HepG2 (cell line): ENCODE results near the gene CYP27B1. TPM values are rescaled to one million over a fixed set of nuclear protein-coding genes. Genes with fewer than 3 reads are reported as not detected.

ENCODE experiments used
- AGO2 ChIP-seq: fragments of 200-400 bp; formaldehyde crosslinking; optimal IDR thresholded peaks from 2 replicates; pipeline ENCODE3; 2017; ENCODE audit warnings: mild to moderate bottlenecking, low read depth, low read length, moderate library complexity
- ELF3 ChIP-seq: IDR thresholded peaks from 2 replicates; pipeline ENCODE4 v1.6.1; 2016; ENCODE audit warnings: missing genetic modification reagents, missing compliant biosample characterization
- GTF3A ChIP-seq: sonication (generic); formaldehyde crosslinking; conservative IDR thresholded peaks from 2 replicates; pipeline ENCODE4 v1.4.0; 2020; ENCODE audit warnings: mild to moderate bottlenecking, missing genetic modification reagents
- HOXA9 ChIP-seq: sonication (generic); formaldehyde crosslinking; IDR thresholded peaks from 2 replicates; pipeline ENCODE4 v1.8.1; 2022; ENCODE audit warnings: missing genetic modification reagents, mild to moderate bottlenecking, moderate library complexity, borderline replicate concordance
- KDM1A ChIP-seq: IDR thresholded peaks from 2 replicates; pipeline ENCODE4 v1.6.1; 2016; ENCODE audit warnings: missing compliant biosample characterization
- MIER3 ChIP-seq: IDR thresholded peaks from 2 replicates; pipeline ENCODE4 v1.6.1; 2016; ENCODE audit warnings: missing compliant biosample characterization, borderline replicate concordance
- MYC ChIP-seq: sonication (generic); formaldehyde crosslinking; IDR thresholded peaks from 2 replicates; pipeline ENCODE4 v1.9.0; 2021; ENCODE audit warnings: missing genetic modification reagents, borderline replicate concordance
- NKX3-1 ChIP-seq: sonication (generic); formaldehyde crosslinking; IDR thresholded peaks from 2 replicates; pipeline ENCODE4 v1.5.0; 2020; ENCODE audit warnings: missing genetic modification reagents
- REL ChIP-seq: sonication (generic); formaldehyde crosslinking; conservative IDR thresholded peaks from 2 replicates; pipeline ENCODE4 v1.8.0; 2022; ENCODE audit warnings: mild to moderate bottlenecking, missing genetic modification reagents, moderate library complexity
- REXO4 ChIP-seq: sonication (generic); formaldehyde crosslinking; IDR thresholded peaks from 2 replicates; pipeline ENCODE4 v1.8.0; 2022; ENCODE audit warnings: missing genetic modification reagents, mild to moderate bottlenecking, borderline replicate concordance
- RFX5 ChIP-seq: IDR thresholded peaks from 2 replicates; pipeline ENCODE4 v1.6.1; 2011; ENCODE audit warnings: low read depth, low read length, improper control_type of control experiment
- SMARCE1 ChIP-seq: fragments of 450-650 bp; IDR thresholded peaks from 2 replicates; pipeline ENCODE4 v1.6.1; 2017; ENCODE audit warnings: borderline replicate concordance
- SOX6 ChIP-seq, 2 experiments: fragments of 450-650 bp in 1 of 2; sonication (generic) in 1 of 2; formaldehyde crosslinking in 1 of 2; IDR thresholded peaks; 2 replicates each; pipeline versions ENCODE4 v1.4.0 to v1.6.1; 2017 to 2020; ENCODE audit warnings: antibody characterized with exemption in 1 of 2, mild to moderate bottlenecking in 1 of 2, missing genetic modification reagents in 1 of 2
- SP140L ChIP-seq: sonication (generic); formaldehyde crosslinking; IDR thresholded peaks from 2 replicates; pipeline ENCODE4 v1.4.0; 2020; ENCODE audit warnings: missing genetic modification reagents, borderline replicate concordance
- TGIF2 ChIP-seq: IDR thresholded peaks from 2 replicates; pipeline ENCODE4 v1.6.1; 2016; ENCODE audit warnings: control low read depth, missing compliant biosample characterization
- YEATS2 ChIP-seq: sonication (generic); formaldehyde crosslinking; IDR thresholded peaks from 2 replicates; pipeline ENCODE4 v1.4.0; 2020; ENCODE audit warnings: missing genetic modification reagents, borderline replicate concordance
- ZFP37 ChIP-seq: sonication (generic); formaldehyde crosslinking; IDR thresholded peaks from 2 replicates; pipeline ENCODE4 v1.4.0; 2020; ENCODE audit warnings: missing genetic modification reagents, borderline replicate concordance
- ZMYM3 ChIP-seq: sonication (generic); formaldehyde crosslinking; IDR thresholded peaks from 2 replicates; pipeline ENCODE4 v1.5.1; 2020; ENCODE audit warnings: mild to moderate bottlenecking, missing genetic modification reagents
- ZNF841 ChIP-seq: sonication (generic); formaldehyde crosslinking; IDR thresholded peaks from 2 replicates; pipeline ENCODE4 v1.8.1; 2023; ENCODE audit warnings: missing genetic modification reagents, borderline replicate concordance
- ZSCAN29 ChIP-seq: sonication (generic); formaldehyde crosslinking; conservative IDR thresholded peaks from 2 replicates; pipeline ENCODE4 v1.4.0; 2020; ENCODE audit warnings: mild to moderate bottlenecking, missing genetic modification reagents
- polyA plus RNA-seq, 8 experiments: library from polyadenylated mRNA; depleted of rRNA in 3 of 8; stranded (reverse) in 7 of 8; unstranded in 1 of 8; fragments of >200 nt; fragmentation: Illumina TruSeq in 4 of 8; extraction: Trizol in 4 of 8; gene quantifications; 2 replicates each; pipeline versions ENCODE4 v1.2.1 to v1.2.3, GENCODE V29; 2011 to 2016; ENCODE audit warnings: low read depth in 4 of 8, missing spikeins in 1 of 8, mixed read lengths in 1 of 8; ENCODE audit not compliant: insufficient read depth in 1 of 8
- total RNA-seq, 5 experiments: library from RNA; depleted of rRNA; stranded (reverse); fragments of >200 nt; fragmentation: Illumina TruSeq; extraction: Trizol; gene quantifications; 2 replicates each; pipeline ENCODE4 v1.2.3, GENCODE V29; 2016; ENCODE audit warnings: low read depth in 1 of 5
- TF ChIP-seq, protein P1 (sequence below): sonication (generic); formaldehyde crosslinking; IDR thresholded peaks from 2 replicates; pipeline ENCODE4 v1.4.0; 2020; ENCODE audit warnings: mild to moderate bottlenecking, missing genetic modification reagents
- TF ChIP-seq, protein P2 (sequence below): sonication (generic); formaldehyde crosslinking; IDR thresholded peaks from 2 replicates; pipeline ENCODE4 v1.8.0; 2022; ENCODE audit warnings: missing genetic modification reagents, mild to moderate bottlenecking, borderline replicate concordance
- TF ChIP-seq, protein P3 (sequence below): sonication (generic); formaldehyde crosslinking; IDR thresholded peaks from 2 replicates; pipeline ENCODE4 v1.4.0; 2020; ENCODE audit warnings: low read depth, mild to moderate bottlenecking, missing genetic modification reagents
- TF ChIP-seq, protein P4 (sequence below): sonication (generic); formaldehyde crosslinking; IDR thresholded peaks from 2 replicates; pipeline ENCODE4 v1.4.0; 2020; ENCODE audit warnings: missing genetic modification reagents

The CYP27B1 gene
- total and polyA plus RNA-seq, 2 of the 13 experiments (the other 11 are each of a cell fraction or from before 2014, with no cell fraction given): 2.3 to 3.0 TPM

DNA sequence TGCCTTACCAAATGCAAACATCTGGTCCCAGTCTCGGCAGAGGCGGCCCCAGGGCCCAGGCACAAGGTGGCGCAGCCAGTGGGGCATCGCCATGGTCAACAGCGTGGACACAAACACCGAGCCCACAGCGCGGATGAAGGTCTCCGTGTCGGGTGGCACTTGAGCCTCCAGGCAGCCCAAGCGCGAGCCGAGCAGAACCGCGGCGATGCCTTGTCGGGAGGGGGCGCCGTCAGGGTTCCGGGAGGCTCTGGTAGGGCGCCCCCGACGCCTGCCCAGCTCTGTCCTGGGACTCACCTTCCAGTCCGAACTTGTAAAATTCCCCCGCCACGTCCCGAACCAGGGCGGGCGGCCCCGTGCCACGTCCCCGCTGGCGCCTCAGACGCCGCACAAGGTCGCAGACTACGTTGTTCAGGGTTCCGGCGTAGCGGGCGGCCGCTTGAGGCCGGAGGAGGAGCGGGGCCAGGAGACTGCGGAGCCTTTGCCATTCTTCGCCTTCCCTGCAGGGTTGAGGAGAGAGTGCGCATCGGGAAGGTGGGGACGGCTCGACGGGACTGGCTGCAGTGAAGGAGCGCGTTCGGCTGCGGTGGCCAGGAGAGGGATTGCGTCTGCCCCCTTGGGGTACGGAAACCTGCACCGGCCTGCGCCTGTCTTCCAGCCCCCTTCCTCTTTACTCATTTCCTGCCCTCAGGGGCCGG is 1.7 kb downstream of the CYP27B1 start (continued):
- no peak for TF ChIP-seq YEATS2
- TF ChIP-seq, protein P1, sequence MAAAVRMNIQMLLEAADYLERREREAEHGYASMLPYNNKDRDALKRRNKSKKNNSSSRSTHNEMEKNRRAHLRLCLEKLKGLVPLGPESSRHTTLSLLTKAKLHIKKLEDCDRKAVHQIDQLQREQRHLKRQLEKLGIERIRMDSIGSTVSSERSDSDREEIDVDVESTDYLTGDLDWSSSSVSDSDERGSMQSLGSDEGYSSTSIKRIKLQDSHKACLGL (CRISPR knock-in tag): peak; percentile 47; the same call in 1 of the 2 replicates
- TF ChIP-seq TGIF2 (CRISPR knock-in tag): no peak
- TF ChIP-seq, protein P2, sequence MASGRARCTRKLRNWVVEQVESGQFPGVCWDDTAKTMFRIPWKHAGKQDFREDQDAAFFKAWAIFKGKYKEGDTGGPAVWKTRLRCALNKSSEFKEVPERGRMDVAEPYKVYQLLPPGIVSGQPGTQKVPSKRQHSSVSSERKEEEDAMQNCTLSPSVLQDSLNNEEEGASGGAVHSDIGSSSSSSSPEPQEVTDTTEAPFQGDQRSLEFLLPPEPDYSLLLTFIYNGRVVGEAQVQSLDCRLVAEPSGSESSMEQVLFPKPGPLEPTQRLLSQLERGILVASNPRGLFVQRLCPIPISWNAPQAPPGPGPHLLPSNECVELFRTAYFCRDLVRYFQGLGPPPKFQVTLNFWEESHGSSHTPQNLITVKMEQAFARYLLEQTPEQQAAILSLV (CRISPR knock-in tag): no peak
- TF ChIP-seq SMARCE1: no peak
- no peak for TF ChIP-seq REXO4 (CRISPR knock-in tag)
- no peak for TF ChIP-seq SP140L (CRISPR knock-in tag)
- TF ChIP-seq AGO2: no peak
- no peak for TF ChIP-seq KDM1A (CRISPR knock-in tag)
- 0 out of 2 replicates have a peak, but pooled peaks have one; percentile 6 for TF ChIP-seq GTF3A (CRISPR knock-in tag)
- no peak for TF ChIP-seq NKX3-1 (CRISPR knock-in tag)
- TF ChIP-seq, protein P3, sequence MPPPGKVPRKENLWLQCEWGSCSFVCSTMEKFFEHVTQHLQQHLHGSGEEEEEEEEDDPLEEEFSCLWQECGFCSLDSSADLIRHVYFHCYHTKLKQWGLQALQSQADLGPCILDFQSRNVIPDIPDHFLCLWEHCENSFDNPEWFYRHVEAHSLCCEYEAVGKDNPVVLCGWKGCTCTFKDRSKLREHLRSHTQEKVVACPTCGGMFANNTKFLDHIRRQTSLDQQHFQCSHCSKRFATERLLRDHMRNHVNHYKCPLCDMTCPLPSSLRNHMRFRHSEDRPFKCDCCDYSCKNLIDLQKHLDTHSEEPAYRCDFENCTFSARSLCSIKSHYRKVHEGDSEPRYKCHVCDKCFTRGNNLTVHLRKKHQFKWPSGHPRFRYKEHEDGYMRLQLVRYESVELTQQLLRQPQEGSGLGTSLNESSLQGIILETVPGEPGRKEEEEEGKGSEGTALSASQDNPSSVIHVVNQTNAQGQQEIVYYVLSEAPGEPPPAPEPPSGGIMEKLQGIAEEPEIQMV: no peak
- no peak for TF ChIP-seq ZNF841 (CRISPR knock-in tag)
- no peak for TF ChIP-seq MIER3 (CRISPR knock-in tag)
- peak; percentile 37; the same call in 1 of the 2 replicates for TF ChIP-seq MYC (CRISPR knock-in tag)
- TF ChIP-seq ELF3 (CRISPR knock-in tag): no peak
- peak; percentile 67; the same call in 1 of the 2 replicates for TF ChIP-seq HOXA9
- no peak for TF ChIP-seq ZFP37 (CRISPR knock-in tag)
- peak; percentile 47; the same call in 1 of the 2 replicates for TF ChIP-seq REL
- TF ChIP-seq ZSCAN29: no peak
- no peak for TF ChIP-seq ZMYM3 (CRISPR knock-in tag)
- TF ChIP-seq SOX6 (IDR thresholded peaks at IDR 0.05): no peak
- 0 out of 2 replicates have a peak, but pooled peaks have one; percentile 41 for TF ChIP-seq SOX6 (CRISPR knock-in tag; IDR thresholded peaks at IDR 0.05)
- TF ChIP-seq, protein P4, sequence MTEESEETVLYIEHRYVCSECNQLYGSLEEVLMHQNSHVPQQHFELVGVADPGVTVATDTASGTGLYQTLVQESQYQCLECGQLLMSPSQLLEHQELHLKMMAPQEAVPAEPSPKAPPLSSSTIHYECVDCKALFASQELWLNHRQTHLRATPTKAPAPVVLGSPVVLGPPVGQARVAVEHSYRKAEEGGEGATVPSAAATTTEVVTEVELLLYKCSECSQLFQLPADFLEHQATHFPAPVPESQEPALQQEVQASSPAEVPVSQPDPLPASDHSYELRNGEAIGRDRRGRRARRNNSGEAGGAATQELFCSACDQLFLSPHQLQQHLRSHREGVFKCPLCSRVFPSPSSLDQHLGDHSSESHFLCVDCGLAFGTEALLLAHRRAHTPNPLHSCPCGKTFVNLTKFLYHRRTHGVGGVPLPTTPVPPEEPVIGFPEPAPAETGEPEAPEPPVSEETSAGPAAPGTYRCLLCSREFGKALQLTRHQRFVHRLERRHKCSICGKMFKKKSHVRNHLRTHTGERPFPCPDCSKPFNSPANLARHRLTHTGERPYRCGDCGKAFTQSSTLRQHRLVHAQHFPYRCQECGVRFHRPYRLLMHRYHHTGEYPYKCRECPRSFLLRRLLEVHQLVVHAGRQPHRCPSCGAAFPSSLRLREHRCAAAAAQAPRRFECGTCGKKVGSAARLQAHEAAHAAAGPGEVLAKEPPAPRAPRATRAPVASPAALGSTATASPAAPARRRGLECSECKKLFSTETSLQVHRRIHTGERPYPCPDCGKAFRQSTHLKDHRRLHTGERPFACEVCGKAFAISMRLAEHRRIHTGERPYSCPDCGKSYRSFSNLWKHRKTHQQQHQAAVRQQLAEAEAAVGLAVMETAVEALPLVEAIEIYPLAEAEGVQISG (CRISPR knock-in tag): peak; percentile 61
- no peak for TF ChIP-seq RFX5
